Adrenal gland (tissue), 12 donors: Measurements from ENCODE around the gene CNKSR3. TPM values are rescaled to one million over a fixed set of nuclear protein-coding genes. Genes with fewer than 3 reads are reported as not detected.
"Not testable (repeated sequence)": the region's sequence is repeated elsewhere in the genome, so short reads cannot be mapped to it uniquely, and the experiment has no call there.

Experiments used
- DNase-seq, 7 donors: peaks; one replicate each; pipeline ENCODE4 v3.0.0-alpha.2; 2019 to 2020
- H3K27ac ChIP-seq, 5 donors: fragments of 200-600 bp; sonication (generic) in 4 of 5; 1 replicate in 3 of 5; 2 replicates in 2 of 5; pipeline versions ENCODE4 v1.5.1 to v1.8.0; 2016 to 2020; ENCODE audit warnings: mild to moderate bottlenecking in 1 of 5
- H3K27me3 ChIP-seq: fragments of 200-600 bp; 2 replicates; pipeline ENCODE4 v1.8.0; 2021
- H3K36me3 ChIP-seq, 2 donors: fragments of 200-600 bp; replicated peaks in 1 of 2; 1 replicate in 1 of 2; 2 replicates in 1 of 2; pipeline versions ENCODE4 v1.5.1 to v1.8.0; 2018 to 2022
- H3K4me1 ChIP-seq, 2 donors: fragments of 200-600 bp; replicated peaks in 1 of 2; 1 replicate in 1 of 2; 2 replicates in 1 of 2; pipeline versions ENCODE4 v1.5.1 to v1.8.0; 2018 to 2021
- H3K4me3 ChIP-seq, 4 donors: fragments of 200-600 bp; sonication (generic) in 3 of 4; one replicate each; pipeline ENCODE4 v1.5.1; 2016 to 2018
- H3K9me3 ChIP-seq, 3 donors: fragments of 200-600 bp; sonication (generic) in 1 of 3; replicated peaks in 1 of 3; 1 replicate in 2 of 3; 2 replicates in 1 of 3; pipeline versions ENCODE4 v1.5.1 to v1.8.0; 2016 to 2021
- CTCF ChIP-seq, 6 experiments: fragments of 450-650 bp in 4 of 6; fragments of 200-600 bp in 2 of 6; sonication (generic) in 1 of 6; IDR thresholded peaks; 1 replicate in 5 of 6; 2 replicates in 1 of 6; pipeline versions ENCODE4 v1.5.1 to v1.8.0; 2016 to 2021; ENCODE audit warnings: antibody characterized with exemption in 6 of 6, mild to moderate bottlenecking in 2 of 6, moderate library complexity in 1 of 6
- POLR2A ChIP-seq, 2 donors: fragments of 450-650 bp; IDR thresholded peaks; one replicate each; pipeline ENCODE4 v1.6.1; 2017; ENCODE audit warnings: antibody characterized with exemption in 2 of 2, mild to moderate bottlenecking in 2 of 2, moderate library complexity in 1 of 2
- WGBS, 4 donors: extraction: QIAGEN DNeasy Blood & Tissue Kit in 2 of 4; methylation state at CpG; one replicate each; pipeline versions ENCODE4 v1.1.5 to v1.1.7; 2013 to 2017; 5-methylcytosine and 5-hydroxymethylcytosine counted together
- intact Hi-C, 2 donors: fragments of 100-400 bp; cut with DNase I; formaldehyde crosslinking; loops; one replicate each; pipeline versions ENCODE4 v1.14.1 to v1.15.0; 2022 to 2023
- polyA plus RNA-seq, 3 donors: library from polyadenylated mRNA; stranded (reverse); fragments of 200-250 nt in 2 of 3; fragments of 350-450 nt in 1 of 3; fragmentation: Illumina TruSeq in 1 of 3; extraction: RNeasy Lipid Tissue Mini Kit (QIAGEN cat#74804) in 1 of 3; gene quantifications; one replicate each; pipeline ENCODE4 v1.2.3, GENCODE V29; 2013 to 2014
- total RNA-seq, 9 donors: library from RNA; depleted of rRNA in 4 of 9; stranded (reverse); fragments of >200 nt in 4 of 9; fragments of 120-200 nt in 1 of 9; fragmentation: NEBNext Ultra II Directional in 1 of 9; extraction: Animal tissue kit (Norgen Biotek cat#: 25700) in 1 of 9; gene quantifications; one replicate each; pipeline versions ENCODE4 v1.1.0 to v1.2.4, GENCODE V29; 2013 to 2023
- donor health status: healthy with polysubstance abuse.
- donor health status: Bipolar disorder and iron deficiency.
- donor health status: DM: yes; HTN: yes; CAD: no.
- donor health status: DM: no; HTN: no; CAD: no.
- donor health status: DM: no; HTN: no; CAD: no.
- donor health status: DM: yes; HTN: yes; CAD: no.

The CNKSR3 gene
- total and polyA plus RNA-seq, 12 donors: 1.1 to 10.7 (median 2.5) TPM

GRCh38 chr6:154516276-154516675 lies 5.8 kb upstream of the CNKSR3 start:
- intact Hi-C loops: no loop called here
- Histone ChIP-seq H3K27me3 (no peaks in the 10 kb centered on the region), H3K4me1 (peaks cover 0 to under 1% of the 10 kb centered on the region in 2 donors), H3K9me3 (no peaks in the 10 kb centered on the region), H3K27ac (no peak overlapping the region), H3K4me3 (no peak overlapping the region), H3K36me3 (no peaks in the 10 kb centered on the region)
- TF ChIP-seq POLR2A (IDR thresholded peaks at IDR 0.05) (no peak), CTCF (IDR thresholded peaks at IDR 0.05) (no peak)
- 89 to 98% (median 92%) methylated on average over 5 of the region's 5 CpGs for WGBS, 4 donors
- DNase-seq: no peak

GRCh38 chr6:154515826-154516225 lies 5.3 kb upstream of the CNKSR3 start:
- H3K4me3 ChIP-seq: no peak overlapping the region
- H3K27me3 ChIP-seq: no peaks in the 10 kb centered on the region
- 61 to 69% (median 67%) methylated on average over 7 of the region's 7 CpGs for WGBS, 4 donors
- no peaks in the 10 kb centered on the region for H3K36me3 ChIP-seq
- H3K9me3 ChIP-seq: no peaks in the 10 kb centered on the region
- no peak overlapping the region for H3K27ac ChIP-seq
- TF ChIP-seq CTCF (IDR thresholded peaks at IDR 0.05) (no peak), POLR2A (IDR thresholded peaks at IDR 0.05) (no peak)
- intact Hi-C loops: no loop called here
- H3K4me1 ChIP-seq: peaks cover 0 to 5% of the 10 kb centered on the region in 2 donors
- DNase-seq: no peak

GRCh38 chr6:154515076-154515475 lies 4.6 kb upstream of the CNKSR3 start:
- H3K27me3 ChIP-seq, H3K36me3 ChIP-seq, H3K4me3 ChIP-seq, intact Hi-C loops, H3K9me3 ChIP-seq, DNase-seq, H3K4me1 ChIP-seq, H3K27ac ChIP-seq: not testable (repeated sequence)
- 77 to 93% (median 85%) methylated on average over 3 of the region's 3 CpGs for WGBS, 4 donors

GRCh38 chr6:154514481-154514880 lies 4.0 kb upstream of the CNKSR3 start:
- Histone ChIP-seq H3K27me3 (no peaks in the 10 kb centered on the region), H3K9me3 (no peaks in the 10 kb centered on the region), H3K4me1 (peaks cover 2 to 5% of the 10 kb centered on the region in 2 donors), H3K4me3 (no peak overlapping the region), H3K36me3 (no peaks in the 10 kb centered on the region), H3K27ac (no peak overlapping the region)
- no peak for DNase-seq
- intact Hi-C loops: no loop called here
- TF ChIP-seq CTCF (IDR thresholded peaks at IDR 0.05) (no peak), POLR2A (IDR thresholded peaks at IDR 0.05) (no peak)
- 45 to 53% (median 51%) methylated on average over 3 of the region's 3 CpGs for WGBS, 4 donors

- WGBS, 4 donors: 47 to 55% (median 53%) methylated on average over 5 of the region's 5 CpGs
These were observed 3.3 kb upstream of the CNKSR3 start for GRCh38 chr6:154513601-154514320.

More at GRCh38 chr6:154513601-154514320, 3.3 kb upstream of the CNKSR3 start:
- TF ChIP-seq POLR2A (IDR thresholded peaks at IDR 0.05) (no peak), CTCF (IDR thresholded peaks at IDR 0.05) (no peak)
- Histone ChIP-seq H3K36me3 (no peaks in the 10 kb centered on the region), H3K4me1 (peaks cover 5 to 8% of the 10 kb centered on the region in 2 donors), H3K27me3 (no peaks in the 10 kb centered on the region), H3K4me3 (no peak overlapping the region), H3K9me3 (no peaks in the 10 kb centered on the region), H3K27ac (no peak overlapping the region)
- DNase-seq: no peak
- intact Hi-C loops: no loop called here
